COLO668 (cell line): ENCODE results near the gene LAGE3.
A peak's percentile ranks its signal among the peaks of the same experiment; 100 is the strongest.

Experiments used
- DNase-seq: peaks from one replicate; lab custom pipeline; 2025; ENCODE audit not compliant: unreplicated experiment; lab: John Stamatoyannopoulos, UW

LAGE3 gene

GRCh38 chrX:154478728-154479622 is at the start of gene LAGE3:
LAGE3 (minus strand) TSS chrX:154479281; CDS start chrX:154478915, 366 bp downstream.
- DNase-seq = peak; percentile 97

GRCh38 chrX:154526901-154527675 is 48.0 kb upstream of the LAGE3 start:
- DNase-seq = peak; percentile 75

GRCh38 chrX:154525606-154526490 is 46.8 kb upstream of the LAGE3 start:
- no peak for DNase-seq

- no peak for DNase-seq
Measured at GRCh38 chrX:154519389-154519788, 40.3 kb upstream of the LAGE3 start.

GRCh38 chrX:154517101-154517781 is 38.2 kb upstream of the LAGE3 start:
- no peak for DNase-seq

GRCh38 chrX:154516656-154517100 is 37.6 kb upstream of the LAGE3 start:
- no peak for DNase-seq

GRCh38 chrX:154515966-154516655 is 37.0 kb upstream of the LAGE3 start, which contains the start of gene FAM3A:
FAM3A (minus strand) TSS chrX:154516232; CDS start chrX:154515772, 460 bp downstream.
- peak; percentile 97 for DNase-seq

- DNase-seq = peak; percentile 68
Measured at GRCh38 chrX:154515090-154515965, 36.2 kb upstream of the LAGE3 start.

GRCh38 chrX:154513716-154514115 is 34.6 kb upstream of the LAGE3 start:
- no peak for DNase-seq

GRCh38 chrX:154512879-154513553 is 33.9 kb upstream of the LAGE3 start:
- DNase-seq = no peak

- DNase-seq = no peak
Measured at GRCh38 chrX:154511761-154512160, 32.7 kb upstream of the LAGE3 start.

- no peak for DNase-seq
Measured at GRCh38 chrX:154509455-154509854, 30.4 kb upstream of the LAGE3 start.

GRCh38 chrX:154508384-154508745 is 29.3 kb upstream of the LAGE3 start:
- DNase-seq = no peak

GRCh38 chrX:154507673-154508383 is 28.7 kb upstream of the LAGE3 start:
- no peak for DNase-seq

GRCh38 chrX:154506483-154507332 is 27.6 kb upstream of the LAGE3 start:
- DNase-seq = no peak

- DNase-seq = no peak
Measured at GRCh38 chrX:154505734-154506133, 26.7 kb upstream of the LAGE3 start.

GRCh38 chrX:154502989-154503388 is 23.9 kb upstream of the LAGE3 start:
- DNase-seq = no peak
